CD14-positive monocyte (primary cell): ENCODE results near the gene RAI1. TPM values are rescaled to one million over a fixed set of nuclear protein-coding genes. Genes with fewer than 3 reads are reported as not detected.

Experiments used
- DNase-seq, 3 donors: peaks; one replicate each; pipeline ENCODE4 v3.0.0-alpha.2; 2011 to 2022
- H2AFZ ChIP-seq: 2 replicates; pipeline ENCODE4 v1.6.0; 2012; ENCODE audit warnings: mild to moderate bottlenecking, low read depth, low read length, inconsistent platforms; ENCODE audit not compliant: insufficient read depth, poor library complexity, severe bottlenecking
- H3K27ac ChIP-seq, 2 donors: 1 replicate in 1 of 2; 2 replicates in 1 of 2; pipeline ENCODE4 v1.5.1; 2012 to 2013; ENCODE audit warnings: low read length in 2 of 2, control low read depth in 1 of 2, inconsistent platforms in 1 of 2, low read depth in 1 of 2, mild to moderate bottlenecking in 1 of 2
- H3K27me3 ChIP-seq, 2 donors: one replicate each; pipeline versions ENCODE4 v1.6.0 to v1.6.1; 2011 to 2013; ENCODE audit warnings: low read length in 2 of 2; ENCODE audit not compliant: control insufficient read depth in 2 of 2, insufficient read depth in 2 of 2
- H3K36me3 ChIP-seq, 2 donors: replicated peaks in 1 of 2; 1 replicate in 1 of 2; 2 replicates in 1 of 2; pipeline versions ENCODE4 v1.5.1 to v1.6.1; 2012 to 2013; ENCODE audit warnings: low read length in 2 of 2, control low read depth in 1 of 2, inconsistent platforms in 1 of 2, mild to moderate bottlenecking in 1 of 2; ENCODE audit not compliant: insufficient read depth in 2 of 2, control insufficient read depth in 1 of 2
- H3K4me1 ChIP-seq, 2 donors: 1 replicate in 1 of 2; 2 replicates in 1 of 2; pipeline versions ENCODE4 v1.5.1 to v1.6.1; 2012 to 2013; ENCODE audit warnings: low read length in 2 of 2, control low read depth in 1 of 2, inconsistent platforms in 1 of 2, mild to moderate bottlenecking in 1 of 2, moderate library complexity in 1 of 2; ENCODE audit not compliant: insufficient read depth in 2 of 2, control insufficient read depth in 1 of 2
- H3K4me2 ChIP-seq: replicated peaks from 2 replicates; pipeline ENCODE3; 2012; ENCODE audit warnings: low read length, moderate library complexity, mild to moderate bottlenecking; ENCODE audit not compliant: poor library complexity, severe bottlenecking; ENCODE audit errors: extremely low read depth
- H3K4me3 ChIP-seq, 3 experiments: fragments of 200-600 bp in 1 of 3; sonication (generic) in 1 of 3; replicated peaks in 1 of 3; 1 replicate in 2 of 3; 2 replicates in 1 of 3; pipeline ENCODE4 v1.5.1; 2011 to 2013; ENCODE audit warnings: low read length in 3 of 3, mild to moderate bottlenecking in 3 of 3, control low read depth in 2 of 3, low read depth in 2 of 3, inconsistent platforms in 1 of 3, moderate library complexity in 1 of 3
- H3K79me2 ChIP-seq: 2 replicates; pipeline ENCODE4 v1.6.0; 2012; ENCODE audit warnings: mild to moderate bottlenecking, control low read depth, inconsistent platforms, low read length, moderate library complexity; ENCODE audit not compliant: insufficient read depth
- H3K9ac ChIP-seq: 2 replicates; pipeline ENCODE4 v1.6.0; 2017; ENCODE audit warnings: low read length, mild to moderate bottlenecking; ENCODE audit not compliant: insufficient read depth, poor library complexity, severe bottlenecking
- H3K9me3 ChIP-seq, 2 donors: replicated peaks in 1 of 2; 1 replicate in 1 of 2; 2 replicates in 1 of 2; pipeline versions ENCODE4 v1.5.1 to v1.6.1; 2012 to 2013; ENCODE audit warnings: low read length in 2 of 2, control low read depth in 1 of 2; ENCODE audit not compliant: control insufficient read depth in 1 of 2, insufficient read depth in 1 of 2
- H4K20me1 ChIP-seq: 2 replicates; pipeline ENCODE4 v1.6.0; 2012; ENCODE audit warnings: mild to moderate bottlenecking, low read length, control low read depth, moderate library complexity; ENCODE audit not compliant: insufficient read depth
- H3K27ac Mint-ChIP-seq, 7 donors: one replicate each; pipeline ENCODE4 v1.8.0; 2020; ENCODE audit warnings: mild to moderate bottlenecking in 7 of 7, mixed read lengths in 7 of 7, moderate library complexity in 6 of 7, inconsistent platforms in 2 of 7
- H3K27me3 Mint-ChIP-seq, 3 donors: one replicate each; pipeline ENCODE4 v1.8.0; 2021 to 2022; ENCODE audit warnings: low read depth in 3 of 3, mild to moderate bottlenecking in 3 of 3, mixed read lengths in 3 of 3, moderate library complexity in 3 of 3, inconsistent platforms in 1 of 3
- H3K36me3 Mint-ChIP-seq, 2 donors: one replicate each; pipeline ENCODE4 v1.8.0; 2020; ENCODE audit warnings: mixed read lengths in 2 of 2, inconsistent platforms in 1 of 2, mild to moderate bottlenecking in 1 of 2
- H3K4me1 Mint-ChIP-seq: one replicate; pipeline ENCODE4 v1.8.0; 2020; ENCODE audit warnings: mild to moderate bottlenecking, mixed read lengths
- H3K4me3 Mint-ChIP-seq, 2 donors: one replicate each; pipeline ENCODE4 v1.8.0; 2020; ENCODE audit warnings: mild to moderate bottlenecking in 2 of 2, mixed read lengths in 2 of 2, moderate library complexity in 1 of 2
- H3K9me3 Mint-ChIP-seq, 7 donors: one replicate each; pipeline ENCODE4 v1.8.0; 2020 to 2022; ENCODE audit warnings: mixed read lengths in 7 of 7, mild to moderate bottlenecking in 6 of 7, moderate library complexity in 6 of 7, inconsistent platforms in 2 of 7
- WGBS: methylation state at CpG from one replicate; pipeline ENCODE4 v1.1.5; 2013; ENCODE audit warnings: missing lambda C conversion rate; ENCODE audit not compliant: insufficient coverage; 5-methylcytosine and 5-hydroxymethylcytosine counted together
- intact Hi-C, 2 donors: fragments of 100-400 bp; cut with micrococcal nuclease; formaldehyde crosslinking; loops; one replicate each; pipeline versions ENCODE4 v1.15.0 to v1.15.1; 2023
- polyA plus RNA-seq, 3 donors: library from polyadenylated mRNA; depleted of rRNA in 1 of 3; unstranded in 2 of 3; stranded (reverse) in 1 of 3; fragments of 300-500 nt in 2 of 3; fragments of >200 nt in 1 of 3; fragmentation: Illumina TruSeq in 2 of 3; gene quantifications; 1 replicate in 2 of 3; 2 replicates in 1 of 3; pipeline ENCODE4 v1.2.3, GENCODE V29; 2012 to 2021
- TF ChIP-seq, protein P1 (sequence below): fragments of 200-600 bp; IDR thresholded peaks from one replicate; pipeline ENCODE4 v1.8.0; 2022; ENCODE audit warnings: antibody characterized with exemption, mild to moderate bottlenecking

Gene RAI1
- polyA plus RNA-seq, 3 donors, result 0.89 to 4.4 (median 1.5) TPM

DNA sequence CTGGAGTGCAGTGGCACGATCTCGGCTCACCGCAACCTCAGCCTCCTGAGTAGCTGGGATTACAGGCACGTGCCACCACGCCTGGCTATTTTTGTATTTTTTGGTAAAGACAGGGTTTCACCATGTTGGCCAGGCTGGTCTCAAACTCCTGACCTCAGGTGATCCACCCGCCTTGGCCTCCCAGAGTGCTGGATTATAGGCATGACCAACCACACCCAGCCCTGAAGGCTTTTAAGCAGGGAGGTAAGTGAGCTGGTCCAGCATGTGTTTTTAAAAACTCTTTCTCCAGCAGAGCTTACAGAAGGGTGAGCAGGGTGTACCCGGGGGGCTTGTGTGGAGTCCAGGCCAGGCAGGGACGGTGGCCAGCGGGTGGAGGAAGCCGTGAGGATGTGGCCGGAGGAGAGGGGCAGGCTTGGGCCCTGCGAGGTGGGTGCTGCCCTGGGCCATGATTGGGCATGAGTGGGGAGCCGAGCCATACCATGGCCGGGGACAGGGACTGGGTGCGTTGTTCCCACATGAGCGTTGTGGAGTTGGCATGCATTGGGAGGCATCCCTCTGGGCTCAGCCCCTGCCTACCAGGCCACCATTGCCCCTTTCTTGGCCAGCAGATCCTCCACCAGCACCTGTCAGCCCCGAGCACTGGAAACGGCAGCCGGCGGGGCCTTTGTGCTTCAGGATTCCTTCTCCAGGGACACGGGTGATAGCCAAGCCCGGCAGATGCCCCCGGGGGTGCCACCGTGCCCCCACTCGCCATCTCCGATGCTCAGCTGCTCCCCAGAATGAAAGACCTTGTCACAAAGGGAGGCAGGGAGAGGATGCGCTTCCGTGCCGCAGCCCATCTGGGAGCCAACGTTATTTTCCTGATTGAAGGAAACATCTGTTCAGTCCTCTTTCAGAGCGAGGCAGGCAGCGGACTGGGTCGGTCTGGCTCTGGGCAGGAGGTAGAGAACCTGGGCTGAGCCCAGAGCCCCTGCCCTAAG, 64.5 kb downstream of the RAI1 start:
- H3K4me3 ChIP-seq, result no peak overlapping the region
- no peak overlapping the region for H3K4me3 Mint-ChIP-seq
- H3K4me1 ChIP-seq, result peaks cover 20 to 21% of the 10 kb centered on the region in 2 donors
- H3K36me3 ChIP-seq, result no peaks in the 10 kb centered on the region
- H3K27me3 Mint-ChIP-seq, result peaks cover 0 to 1% (median 0%) of the 10 kb centered on the region in 3 donors
- H3K27ac ChIP-seq, result no peak overlapping the region
- H2AFZ ChIP-seq, result no peak overlapping the region
- peaks cover 2 to 4% of the 10 kb centered on the region in 2 donors for H3K36me3 Mint-ChIP-seq
- peaks cover 19% of the 10 kb centered on the region for H3K4me1 Mint-ChIP-seq
- no peaks in the 10 kb centered on the region for H3K9me3 ChIP-seq
- no peak overlapping the region for H3K9ac ChIP-seq
- H3K27ac Mint-ChIP-seq, result peak overlapping the region in 1 of 7 donors; percentile 8
- TF ChIP-seq, protein P1, sequence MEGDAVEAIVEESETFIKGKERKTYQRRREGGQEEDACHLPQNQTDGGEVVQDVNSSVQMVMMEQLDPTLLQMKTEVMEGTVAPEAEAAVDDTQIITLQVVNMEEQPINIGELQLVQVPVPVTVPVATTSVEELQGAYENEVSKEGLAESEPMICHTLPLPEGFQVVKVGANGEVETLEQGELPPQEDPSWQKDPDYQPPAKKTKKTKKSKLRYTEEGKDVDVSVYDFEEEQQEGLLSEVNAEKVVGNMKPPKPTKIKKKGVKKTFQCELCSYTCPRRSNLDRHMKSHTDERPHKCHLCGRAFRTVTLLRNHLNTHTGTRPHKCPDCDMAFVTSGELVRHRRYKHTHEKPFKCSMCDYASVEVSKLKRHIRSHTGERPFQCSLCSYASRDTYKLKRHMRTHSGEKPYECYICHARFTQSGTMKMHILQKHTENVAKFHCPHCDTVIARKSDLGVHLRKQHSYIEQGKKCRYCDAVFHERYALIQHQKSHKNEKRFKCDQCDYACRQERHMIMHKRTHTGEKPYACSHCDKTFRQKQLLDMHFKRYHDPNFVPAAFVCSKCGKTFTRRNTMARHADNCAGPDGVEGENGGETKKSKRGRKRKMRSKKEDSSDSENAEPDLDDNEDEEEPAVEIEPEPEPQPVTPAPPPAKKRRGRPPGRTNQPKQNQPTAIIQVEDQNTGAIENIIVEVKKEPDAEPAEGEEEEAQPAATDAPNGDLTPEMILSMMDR, result no peak
- H3K4me2 ChIP-seq, result no peak overlapping the region
- peaks cover 31% of the 10 kb centered on the region for H4K20me1 ChIP-seq
- H3K9me3 Mint-ChIP-seq, result no peaks in the 10 kb centered on the region
- H3K27me3 ChIP-seq, result no peaks in the 10 kb centered on the region
- intact Hi-C loops, result no loop called here
- DNase-seq, result no peak
- peaks cover 29% of the 10 kb centered on the region for H3K79me2 ChIP-seq
- 84% methylated on average over 30 of the region's 33 CpGs for WGBS

DNA sequence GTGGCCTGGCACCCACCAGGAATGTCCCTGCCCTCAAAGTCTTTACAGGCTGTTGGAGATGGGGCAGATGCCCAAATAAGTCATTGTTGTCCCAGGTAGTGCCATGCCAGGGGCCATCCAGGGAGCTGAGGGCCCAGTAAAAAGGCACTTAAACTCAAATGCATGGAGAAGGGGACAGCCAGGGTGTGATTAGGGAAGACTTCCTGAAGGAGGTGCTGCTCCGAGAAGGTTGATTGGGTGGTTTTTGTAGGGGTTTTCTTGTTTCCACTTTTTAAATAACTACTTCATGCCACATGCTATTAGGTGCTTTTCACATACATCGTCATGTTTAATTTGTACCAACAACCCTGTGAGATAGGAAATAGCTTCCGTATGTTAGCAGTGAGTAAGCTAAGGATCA, 66.9 kb downstream of the RAI1 start:
- DNase-seq, result no peak
- H3K27ac ChIP-seq, result no peak overlapping the region
- peaks cover 36% of the 10 kb centered on the region for H3K4me1 Mint-ChIP-seq

More for the DNA sequence above, 66.9 kb downstream of the RAI1 start:
- Mint-ChIP-seq H3K9me3 (no peaks in the 10 kb centered on the region), H3K27me3 (peaks cover 0 to 3% (median 0%) of the 10 kb centered on the region in 3 donors), H3K36me3 (peaks cover 2 to 4% of the 10 kb centered on the region in 2 donors), H3K4me3 (no peak overlapping the region), H3K27ac (peak overlapping the region in 1 of 7 donors; percentile 38)
- no peaks in the 10 kb centered on the region for H3K36me3 ChIP-seq
- H4K20me1 ChIP-seq, result peaks cover 11% of the 10 kb centered on the region
- peaks cover 40 to 41% of the 10 kb centered on the region in 2 donors for H3K4me1 ChIP-seq
- H3K79me2 ChIP-seq, result peaks cover 45% of the 10 kb centered on the region
- TF ChIP-seq, protein P1, result no peak
- H3K9ac ChIP-seq, result no peak overlapping the region
- WGBS, result 89% methylated on average over 1 of the region's 3 CpGs
- no peak overlapping the region for H3K4me2 ChIP-seq
- no peak overlapping the region for H2AFZ ChIP-seq
- H3K9me3 ChIP-seq, result no peaks in the 10 kb centered on the region
- no peak overlapping the region for H3K4me3 ChIP-seq
- intact Hi-C loops, result no loop called here
- H3K27me3 ChIP-seq, result no peaks in the 10 kb centered on the region
